ENCODE results near the gene CXXC5.

CXXC5 gene

DNA sequence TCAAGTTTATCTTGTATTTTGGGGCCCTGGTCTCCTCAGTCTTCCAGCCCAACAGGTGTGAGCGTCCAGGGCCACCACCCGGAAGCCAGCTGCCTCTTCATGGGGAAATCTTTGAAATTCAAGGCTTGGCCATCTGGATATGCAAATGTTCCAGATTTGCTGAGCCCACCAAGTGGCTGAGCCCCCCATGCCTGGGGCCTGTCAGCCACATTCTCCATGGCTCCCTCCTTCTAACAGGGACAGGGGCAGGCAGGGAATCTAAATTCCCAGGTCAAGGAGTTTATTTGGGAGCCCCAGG lies 14.2 kb upstream of the CXXC5 start:
- Histone ChIP-seq H3K4me3 (ENCODE audit: low read length) (no peak overlapping the region), H3K27me3 (ENCODE audit: insufficient read depth, low read length) (no peaks in the 10 kb centered on the region), H3K36me3 (ENCODE audit: insufficient read depth, low read length) (peaks cover 12% of the 10 kb centered on the region), H3K9me3 (ENCODE audit: low read length) (no peaks in the 10 kb centered on the region), H3K4me1 (ENCODE audit: insufficient read depth, low read length) (peaks cover 35% of the 10 kb centered on the region), H2AFZ (ENCODE audit: low read depth, low read length) (no peak overlapping the region)

DNA sequence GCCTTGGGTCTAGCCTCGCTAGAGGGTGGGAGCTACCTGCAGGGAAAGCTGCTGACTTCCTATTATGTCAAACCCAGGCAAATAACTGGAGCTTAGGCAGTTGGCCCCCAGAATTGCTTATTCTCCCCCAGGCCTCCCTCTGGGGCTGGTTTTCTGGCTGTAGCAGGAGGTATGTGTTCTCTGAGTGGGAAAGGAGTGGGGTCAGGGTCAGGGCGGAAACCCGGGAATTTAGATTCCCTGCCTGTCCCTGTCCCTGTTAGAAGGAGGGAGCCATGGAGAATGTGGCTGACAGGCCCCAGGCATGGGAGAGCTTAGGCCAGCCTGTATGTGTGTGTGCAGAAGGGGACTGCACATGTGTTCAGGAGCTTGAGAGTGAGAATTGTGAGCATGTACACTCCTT lies 13.6 kb upstream of the CXXC5 start:
- Histone ChIP-seq H3K4me1 (ENCODE audit: insufficient read depth, low read length) (peaks cover 38% of the 10 kb centered on the region), H3K4me3 (ENCODE audit: low read length) (no peak overlapping the region), H3K27me3 (ENCODE audit: insufficient read depth, low read length) (no peaks in the 10 kb centered on the region), H2AFZ (ENCODE audit: low read depth, low read length) (no peak overlapping the region), H3K9me3 (ENCODE audit: low read length) (no peaks in the 10 kb centered on the region), H3K36me3 (ENCODE audit: insufficient read depth, low read length) (peaks cover 7% of the 10 kb centered on the region)

DNA sequence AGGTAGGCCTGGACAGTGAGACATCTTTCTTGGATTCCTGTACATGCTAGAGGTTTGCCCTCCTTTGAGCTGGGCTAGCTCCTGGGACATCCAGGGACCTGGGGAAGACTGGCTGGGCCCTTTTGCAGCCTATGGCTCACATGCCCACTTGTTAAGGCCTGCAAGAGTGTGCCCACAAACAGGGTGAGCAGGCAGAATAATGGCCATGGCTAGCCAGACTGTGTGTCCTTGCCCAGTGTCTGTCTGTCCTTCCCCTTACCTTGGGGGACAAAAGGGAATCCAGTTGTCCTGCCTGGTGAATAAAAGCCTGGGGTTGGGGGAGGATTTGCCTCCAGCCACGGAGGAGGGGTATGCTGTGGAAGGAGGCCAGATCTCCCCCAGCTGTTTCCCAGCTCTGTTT lies 13.0 kb upstream of the CXXC5 start:
- Histone ChIP-seq H3K36me3 (ENCODE audit: insufficient read depth, low read length) (peaks cover 3% of the 10 kb centered on the region), H3K4me1 (ENCODE audit: insufficient read depth, low read length) (peaks cover 38% of the 10 kb centered on the region), H3K4me3 (ENCODE audit: low read length) (no peak overlapping the region), H3K27me3 (ENCODE audit: insufficient read depth, low read length) (no peaks in the 10 kb centered on the region), H3K9me3 (ENCODE audit: low read length) (no peaks in the 10 kb centered on the region), H2AFZ (ENCODE audit: low read depth, low read length) (no peak overlapping the region)

DNA sequence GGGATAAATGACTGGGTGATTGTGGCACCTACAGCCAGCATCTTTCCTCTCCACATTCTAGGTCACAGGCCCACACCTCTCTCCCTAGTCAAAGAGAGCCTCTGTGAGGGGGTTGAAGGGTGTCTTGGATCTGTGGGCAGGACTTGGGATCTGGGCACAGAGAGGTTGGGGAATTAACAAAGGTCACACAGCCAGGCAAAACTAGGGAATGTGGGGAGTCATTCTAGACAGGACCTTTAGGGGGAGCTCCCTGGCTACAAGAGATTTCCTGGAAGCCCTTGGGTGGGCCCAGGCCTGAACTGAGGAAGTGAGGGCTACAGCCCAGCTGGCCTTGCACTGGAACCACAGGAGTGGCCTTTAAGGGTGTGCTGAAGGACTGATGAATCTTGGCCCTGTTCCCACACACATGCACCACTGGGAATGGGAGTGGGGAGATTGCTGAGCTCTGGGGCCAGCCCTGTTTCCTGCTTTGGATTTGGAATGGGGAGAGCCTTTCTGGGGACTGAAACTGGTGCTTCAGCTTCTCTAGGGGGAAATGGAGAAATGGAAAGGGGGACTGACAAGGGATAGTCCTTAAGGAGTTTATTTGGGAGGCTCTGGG lies 12.4 kb upstream of the CXXC5 start:
- Histone ChIP-seq H3K4me1 (ENCODE audit: insufficient read depth, low read length) (peaks cover 38% of the 10 kb centered on the region), H2AFZ (ENCODE audit: low read depth, low read length) (no peak overlapping the region), H3K4me3 (ENCODE audit: low read length) (no peak overlapping the region), H3K27me3 (ENCODE audit: insufficient read depth, low read length) (no peaks in the 10 kb centered on the region), H3K9me3 (ENCODE audit: low read length) (no peaks in the 10 kb centered on the region), H3K36me3 (ENCODE audit: insufficient read depth, low read length) (peaks cover 3% of the 10 kb centered on the region)

DNA sequence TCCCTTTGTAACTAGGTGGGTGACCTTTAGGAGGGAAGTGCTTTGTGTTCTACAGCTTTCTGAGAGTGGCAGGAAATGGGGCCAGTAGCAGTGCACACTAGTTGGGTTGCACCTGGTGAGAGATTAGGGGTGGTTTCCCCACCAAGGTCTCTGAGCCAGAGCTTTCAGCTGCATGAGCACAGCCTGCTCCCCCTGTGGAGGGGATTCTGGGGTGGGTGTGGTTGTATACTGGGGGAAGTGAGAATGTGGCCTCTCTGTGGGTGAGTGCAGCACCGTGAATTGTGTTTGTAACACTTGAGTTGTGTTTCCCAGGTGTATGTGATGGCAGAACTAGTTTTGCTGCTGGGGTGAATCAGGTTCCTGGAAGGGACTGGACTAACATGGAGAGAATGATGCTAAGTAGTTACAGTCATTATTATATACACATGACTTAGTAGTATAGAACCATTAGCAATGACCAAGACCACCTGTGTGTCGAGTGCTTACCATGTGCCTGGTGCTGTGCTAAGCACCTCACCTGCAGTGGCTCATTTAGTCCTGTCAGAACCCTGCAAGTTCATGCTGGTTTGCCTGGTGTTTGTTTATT lies 11.8 kb upstream of the CXXC5 start:
- peaks cover 3% of the 10 kb centered on the region for H3K36me3 ChIP-seq (ENCODE audit: insufficient read depth, low read length)
- peaks cover 38% of the 10 kb centered on the region for H3K4me1 ChIP-seq (ENCODE audit: insufficient read depth, low read length)
- no peak overlapping the region for H2AFZ ChIP-seq (ENCODE audit: low read depth, low read length)
- no peaks in the 10 kb centered on the region for H3K27me3 ChIP-seq (ENCODE audit: insufficient read depth, low read length)
- H3K9me3 ChIP-seq (ENCODE audit: low read length): no peaks in the 10 kb centered on the region
- H3K4me3 ChIP-seq (ENCODE audit: low read length): no peak overlapping the region

DNA sequence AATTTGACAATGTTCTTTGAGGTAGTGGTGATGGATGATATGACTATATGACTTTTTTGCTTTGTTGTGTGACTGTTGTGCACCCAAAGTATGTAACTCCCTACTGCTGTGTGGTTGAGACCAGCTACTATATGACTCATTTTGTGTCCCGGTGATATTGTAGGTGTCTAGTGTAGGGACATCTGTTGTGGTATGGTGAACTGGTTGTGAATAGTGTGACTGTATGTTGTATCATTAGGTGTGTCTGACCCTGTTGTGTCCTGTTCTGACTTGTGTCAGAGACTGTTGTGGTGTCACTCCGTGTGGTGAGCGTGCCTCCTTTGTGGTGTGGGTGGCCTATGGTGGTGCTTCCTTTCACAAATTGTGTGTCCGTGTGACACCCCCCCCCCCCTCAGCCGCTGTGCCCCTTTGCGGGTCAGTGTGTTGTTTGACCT lies 11.2 kb upstream of the CXXC5 start:
- H3K9me3 ChIP-seq (ENCODE audit: low read length): no peaks in the 10 kb centered on the region
- H3K4me1 ChIP-seq (ENCODE audit: insufficient read depth, low read length): peaks cover 38% of the 10 kb centered on the region
- H3K27me3 ChIP-seq (ENCODE audit: insufficient read depth, low read length): no peaks in the 10 kb centered on the region
- no peak overlapping the region for H2AFZ ChIP-seq (ENCODE audit: low read depth, low read length)
- peak overlapping the region; percentile 43 for H3K4me3 ChIP-seq (ENCODE audit: low read length)
- peaks cover 3% of the 10 kb centered on the region for H3K36me3 ChIP-seq (ENCODE audit: insufficient read depth, low read length)

DNA sequence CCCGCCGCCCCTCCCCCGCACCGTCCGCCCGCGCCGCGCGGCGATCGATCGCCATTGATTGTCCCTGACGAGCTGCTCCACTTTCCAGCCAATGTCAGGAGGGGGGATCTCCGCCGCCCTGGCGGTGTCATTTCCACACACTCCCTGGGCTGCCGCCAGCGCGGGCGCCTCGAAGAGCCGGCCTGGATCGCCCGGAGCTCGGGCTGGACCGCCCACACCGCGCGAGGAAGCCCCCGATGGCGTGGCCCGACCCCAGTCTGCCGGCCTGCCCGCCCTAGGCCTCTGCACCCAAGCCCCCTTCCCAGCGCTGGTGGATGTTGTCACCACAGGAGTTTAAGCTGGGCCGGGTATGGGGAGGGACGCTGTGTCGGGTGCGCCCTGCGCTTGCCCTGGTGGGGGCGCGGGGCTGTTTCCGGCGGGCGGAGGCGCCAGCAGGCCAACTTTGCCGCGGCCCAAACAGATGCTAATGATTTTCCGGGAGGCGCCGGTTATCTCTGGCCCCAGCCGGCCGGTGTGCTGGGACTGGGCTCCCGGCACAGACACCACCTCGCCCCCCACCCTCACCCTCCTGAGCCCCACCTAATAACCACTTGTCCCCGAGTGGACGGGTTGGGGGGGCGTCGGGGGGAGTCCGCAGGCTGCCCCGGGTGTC lies 10.6 kb upstream of the CXXC5 start:
- no peaks in the 10 kb centered on the region for H3K9me3 ChIP-seq (ENCODE audit: low read length)
- H3K27me3 ChIP-seq (ENCODE audit: insufficient read depth, low read length): no peaks in the 10 kb centered on the region
- peaks cover under 1% of the 10 kb centered on the region for H3K36me3 ChIP-seq (ENCODE audit: insufficient read depth, low read length)
- H3K4me3 ChIP-seq (ENCODE audit: low read length): peak overlapping the region; percentile 43
- peaks cover 38% of the 10 kb centered on the region for H3K4me1 ChIP-seq (ENCODE audit: insufficient read depth, low read length)
- no peak overlapping the region for H2AFZ ChIP-seq (ENCODE audit: low read depth, low read length)

DNA sequence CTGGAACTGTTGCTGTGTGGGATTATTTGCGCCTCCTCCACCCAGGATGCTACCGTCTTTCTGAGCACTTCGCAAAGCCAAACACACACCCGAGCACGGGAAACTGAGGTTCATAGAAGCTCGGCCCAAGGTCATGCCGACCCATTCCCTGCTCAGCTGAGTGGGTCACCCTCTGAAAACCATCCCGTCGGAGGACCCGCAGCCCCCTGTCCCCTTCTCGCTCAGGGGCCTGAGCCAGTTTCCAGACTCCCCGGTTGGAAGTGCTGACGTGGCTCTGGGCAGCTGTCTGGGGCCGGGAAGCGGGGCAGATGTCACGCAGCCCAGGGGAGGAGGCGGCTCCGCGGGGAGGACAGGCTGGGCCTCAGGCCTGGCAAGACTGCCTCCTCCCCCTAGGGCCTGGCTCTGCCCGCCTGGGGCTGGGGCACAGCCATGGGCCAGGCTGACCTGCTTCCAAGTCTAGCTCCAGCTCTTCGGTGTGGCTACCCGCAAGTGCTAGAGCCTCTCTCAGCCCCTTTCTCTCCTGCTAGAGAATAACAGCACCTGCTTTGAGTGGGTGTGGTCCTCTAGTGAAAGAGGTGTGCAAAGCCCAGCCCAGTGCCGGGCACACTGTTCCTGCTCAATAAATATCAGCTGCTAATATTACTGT lies 9.9 kb upstream of the CXXC5 start:
- Histone ChIP-seq H3K9me3 (ENCODE audit: low read length) (no peaks in the 10 kb centered on the region), H3K36me3 (ENCODE audit: insufficient read depth, low read length) (no peaks in the 10 kb centered on the region), H3K4me3 (ENCODE audit: low read length) (peak overlapping the region; percentile 2), H2AFZ (ENCODE audit: low read depth, low read length) (no peak overlapping the region), H3K4me1 (ENCODE audit: insufficient read depth, low read length) (peaks cover 43% of the 10 kb centered on the region), H3K27me3 (ENCODE audit: insufficient read depth, low read length) (no peaks in the 10 kb centered on the region)

DNA sequence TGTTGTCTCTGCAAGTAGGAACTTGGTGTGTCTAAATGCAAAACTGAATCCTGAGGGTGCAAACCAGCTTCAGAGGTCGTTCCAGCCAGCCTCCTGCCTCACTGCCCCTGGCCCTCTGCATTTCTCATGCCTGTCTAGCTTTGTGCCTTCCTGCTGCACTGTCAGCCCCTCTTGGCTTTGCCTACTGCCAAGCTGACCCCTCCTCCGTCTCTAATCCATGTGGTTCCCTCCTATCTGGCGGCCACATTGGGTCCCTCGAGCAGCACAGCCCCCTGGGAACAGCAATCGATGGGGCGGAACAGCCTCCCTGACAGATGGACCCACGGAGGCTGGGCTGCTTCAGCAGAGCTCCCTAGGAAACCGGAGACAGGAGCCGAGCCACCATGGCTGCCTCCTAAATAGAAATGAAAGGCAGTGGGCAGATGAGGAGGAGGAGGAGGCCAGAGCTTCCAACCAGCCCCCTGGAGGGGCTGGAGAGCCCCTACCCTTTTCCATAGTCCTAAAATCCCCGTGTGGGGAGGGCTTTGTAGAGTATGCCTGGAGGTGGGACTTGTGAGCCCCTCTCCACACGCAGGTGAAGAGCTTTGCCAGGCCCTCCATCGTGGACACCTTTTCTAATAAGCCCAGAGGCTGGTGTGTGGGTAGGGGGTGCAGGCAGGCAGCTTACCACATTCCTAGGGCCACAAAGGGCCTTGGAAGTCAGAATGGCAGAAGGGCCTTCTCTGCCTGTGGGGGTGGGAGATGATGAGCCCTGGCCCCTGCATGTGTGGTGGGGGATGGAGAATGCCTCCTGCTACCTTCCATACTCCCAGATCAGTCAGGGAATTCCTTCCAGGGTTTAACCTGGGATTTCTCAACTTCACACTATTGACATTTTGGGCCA lies 9.2 kb upstream of the CXXC5 start:
- Histone ChIP-seq H3K4me3 (ENCODE audit: low read length) (no peak overlapping the region), H2AFZ (ENCODE audit: low read depth, low read length) (no peak overlapping the region), H3K36me3 (ENCODE audit: insufficient read depth, low read length) (no peaks in the 10 kb centered on the region), H3K9me3 (ENCODE audit: low read length) (no peaks in the 10 kb centered on the region), H3K4me1 (ENCODE audit: insufficient read depth, low read length) (peaks cover 43% of the 10 kb centered on the region), H3K27me3 (ENCODE audit: insufficient read depth, low read length) (no peaks in the 10 kb centered on the region)

DNA sequence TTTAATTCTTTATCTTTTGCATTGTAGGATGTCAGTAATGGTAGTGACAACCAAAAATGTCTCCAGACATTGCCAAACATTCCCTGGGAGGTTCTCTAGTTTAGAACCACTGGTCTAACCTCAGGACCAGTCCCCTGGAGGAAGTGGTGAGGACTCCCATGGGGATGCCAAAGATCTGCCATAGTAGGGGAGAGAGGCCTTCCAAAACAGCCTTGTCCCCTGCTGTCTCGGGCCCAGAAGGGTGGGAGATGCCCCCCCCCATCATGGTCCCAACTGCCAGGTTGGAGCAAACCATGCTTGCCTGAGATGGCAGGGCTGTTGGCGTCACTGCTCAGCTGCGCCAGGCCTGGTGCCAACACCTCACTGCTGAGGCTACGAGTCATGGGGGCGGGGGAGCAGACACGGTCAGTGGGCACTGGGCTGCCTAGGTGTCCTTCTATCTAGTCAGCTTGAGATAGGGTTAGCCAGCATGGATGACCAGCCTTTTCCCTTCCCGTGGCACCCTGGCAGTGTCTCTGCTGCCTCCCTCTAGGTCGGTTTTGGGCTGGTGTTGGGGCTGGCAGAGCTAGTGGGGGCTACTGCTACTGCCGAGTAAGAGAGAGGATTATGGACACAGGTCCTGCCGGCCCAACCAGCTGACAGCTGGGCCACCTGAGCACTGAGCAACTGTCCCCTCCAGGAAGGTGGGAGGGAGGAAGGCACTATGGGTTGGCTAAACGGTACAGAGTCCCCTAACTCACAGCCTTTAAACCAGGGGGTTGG lies 8.3 kb upstream of the CXXC5 start:
- Histone ChIP-seq H3K4me1 (ENCODE audit: insufficient read depth, low read length) (peaks cover 42% of the 10 kb centered on the region), H2AFZ (ENCODE audit: low read depth, low read length) (no peak overlapping the region), H3K27me3 (ENCODE audit: insufficient read depth, low read length) (no peaks in the 10 kb centered on the region), H3K9me3 (ENCODE audit: low read length) (no peaks in the 10 kb centered on the region), H3K4me3 (ENCODE audit: low read length) (no peak overlapping the region), H3K36me3 (ENCODE audit: insufficient read depth, low read length) (no peaks in the 10 kb centered on the region)

DNA sequence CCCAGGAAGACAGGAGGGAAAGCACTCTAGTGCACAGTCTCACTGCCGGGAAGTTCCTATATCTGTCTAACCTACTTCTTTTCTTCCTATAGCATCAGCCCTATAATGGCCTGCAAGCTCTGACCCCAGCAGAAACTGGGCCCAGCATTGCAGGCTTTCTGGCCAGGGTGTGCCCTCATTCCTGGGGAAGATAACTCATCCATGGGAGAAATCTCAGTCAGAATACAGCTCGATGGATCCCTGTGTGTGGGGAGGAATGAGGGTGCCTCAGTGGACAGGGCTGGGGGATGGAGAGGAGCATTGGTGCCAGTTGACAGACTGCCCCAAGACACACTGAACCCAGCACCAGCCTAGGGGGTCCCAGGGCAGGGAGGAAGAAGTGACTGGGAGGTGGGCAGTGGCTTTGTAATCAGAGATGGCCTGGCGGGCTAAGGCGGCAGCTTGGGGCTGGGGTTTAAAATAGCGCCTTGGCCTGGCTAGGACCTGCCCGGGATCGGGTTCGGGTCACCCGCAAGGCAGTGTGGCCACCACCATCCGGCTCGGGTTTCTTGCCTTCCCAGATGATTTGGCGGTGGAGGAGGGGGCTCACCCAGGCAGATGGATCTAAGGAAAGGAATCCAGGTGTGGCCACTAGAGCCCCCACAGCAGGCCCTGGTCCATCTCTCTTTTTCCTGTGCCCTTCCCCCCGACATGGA lies 7.6 kb upstream of the CXXC5 start:
- Histone ChIP-seq H2AFZ (ENCODE audit: low read depth, low read length) (no peak overlapping the region), H3K4me3 (ENCODE audit: low read length) (no peak overlapping the region), H3K36me3 (ENCODE audit: insufficient read depth, low read length) (no peaks in the 10 kb centered on the region), H3K9me3 (ENCODE audit: low read length) (no peaks in the 10 kb centered on the region), H3K4me1 (ENCODE audit: insufficient read depth, low read length) (peaks cover 42% of the 10 kb centered on the region), H3K27me3 (ENCODE audit: insufficient read depth, low read length) (no peaks in the 10 kb centered on the region)

All from neuron (in vitro differentiated cells).